GM21423 (cell line): ENCODE data around the gene SERPINB8.
"Not testable (repeated sequence)": the region's sequence is repeated elsewhere in the genome, so short reads cannot be mapped to it uniquely, and the experiment has no call there.

ENCODE experiments used
- ATAC-seq: cut with Tn5 transposase; IDR thresholded peaks from one replicate; pipeline ENCODE4 v1.9.1; 2021; ENCODE audit warnings: mild to moderate bottlenecking, moderate library complexity; ENCODE audit not compliant: unreplicated experiment

Gene SERPINB8

DNA sequence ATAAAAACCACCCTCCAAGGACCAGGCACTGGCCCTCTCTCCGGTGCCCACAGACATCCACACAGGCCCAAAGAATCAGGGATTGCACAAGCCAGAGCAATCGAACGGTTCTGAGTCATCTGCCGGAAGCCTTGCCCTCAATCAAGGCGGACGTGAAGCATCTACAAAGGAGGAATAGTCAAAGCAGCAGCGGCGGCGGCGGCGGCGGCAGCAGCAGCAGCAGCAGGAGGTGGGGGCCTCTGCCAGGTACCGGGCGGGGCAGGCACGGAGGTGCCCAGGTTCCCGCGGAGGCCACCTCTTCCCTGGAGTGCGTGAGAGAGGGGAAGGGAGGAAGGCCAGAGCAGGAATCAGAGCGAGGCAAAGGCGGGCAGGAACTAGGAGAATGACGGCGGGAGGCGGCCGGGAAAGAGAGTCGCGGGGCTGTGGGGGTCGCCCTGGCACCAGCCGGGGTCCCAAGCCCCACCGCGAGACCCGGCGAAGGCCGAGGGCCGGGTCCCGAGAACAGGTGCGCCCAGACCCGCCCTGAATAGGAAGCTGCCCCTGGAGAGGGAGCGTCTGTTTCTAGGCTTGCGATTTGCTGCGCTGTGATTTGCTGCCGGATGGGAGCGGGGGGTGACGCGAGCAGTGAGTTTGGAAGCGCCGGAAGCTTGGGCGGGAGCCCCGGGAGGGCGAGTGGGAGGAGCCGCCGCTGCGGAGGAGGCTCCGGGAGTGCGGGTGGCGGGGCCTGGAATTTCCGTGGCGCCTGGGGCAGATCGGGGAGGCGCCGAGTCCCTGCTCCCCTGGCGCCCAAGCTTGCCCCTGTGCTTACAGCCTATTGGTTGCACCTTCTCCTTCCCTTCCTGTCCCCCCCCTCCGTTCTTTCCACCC, at the start of gene SERPINB8:
Gene SERPINB8, plus strand, starts transcription at position 140 of the 867 bp plus-strand sequence. CDS start 8,228 bp downstream, outside the sequence.
- peak; percentile 90 for ATAC-seq

- ATAC-seq, result no peak
Observed at GRCh38 chr18:63922049-63922448, 47.8 kb upstream of the SERPINB8 start.

DNA sequence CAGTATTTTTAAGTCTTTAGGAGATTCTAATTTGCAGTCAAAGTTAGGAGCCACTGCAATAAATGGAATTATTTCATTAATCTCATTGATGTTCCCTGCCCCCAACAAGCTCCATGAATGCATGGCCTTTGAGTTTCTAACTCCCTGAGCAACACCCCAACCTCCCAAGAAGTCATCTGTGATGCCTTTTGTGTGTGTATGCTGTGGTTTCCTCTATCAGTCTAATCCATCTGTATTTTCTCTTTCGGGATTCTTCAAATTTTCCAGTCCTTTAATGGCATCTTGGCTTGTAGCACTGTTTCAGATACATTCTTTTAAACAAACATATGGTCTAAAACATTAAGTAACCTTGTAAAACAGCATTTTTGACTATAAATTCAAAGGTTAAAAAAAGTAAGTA, 45.3 kb upstream of the SERPINB8 start:
- no peak for ATAC-seq

DNA sequence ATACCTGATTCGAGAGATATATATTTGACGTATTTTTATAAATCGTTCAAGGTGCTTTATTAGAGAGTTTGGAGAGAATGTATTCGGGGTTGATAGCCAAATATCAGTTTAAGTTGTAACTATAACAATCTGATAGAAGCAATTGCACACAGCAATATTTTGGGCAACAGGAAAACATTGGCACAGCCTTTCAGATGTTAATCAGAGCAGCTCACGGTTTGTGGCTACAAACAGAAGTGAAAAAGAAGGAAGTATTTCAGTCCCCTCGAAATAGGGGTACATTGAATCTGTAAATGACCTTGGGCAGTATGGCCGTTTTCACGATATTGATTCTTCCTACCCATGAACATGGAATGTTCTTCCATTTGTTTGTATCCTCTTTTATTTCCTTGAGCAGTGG, 41.5 kb upstream of the SERPINB8 start:
- no peak for ATAC-seq

DNA sequence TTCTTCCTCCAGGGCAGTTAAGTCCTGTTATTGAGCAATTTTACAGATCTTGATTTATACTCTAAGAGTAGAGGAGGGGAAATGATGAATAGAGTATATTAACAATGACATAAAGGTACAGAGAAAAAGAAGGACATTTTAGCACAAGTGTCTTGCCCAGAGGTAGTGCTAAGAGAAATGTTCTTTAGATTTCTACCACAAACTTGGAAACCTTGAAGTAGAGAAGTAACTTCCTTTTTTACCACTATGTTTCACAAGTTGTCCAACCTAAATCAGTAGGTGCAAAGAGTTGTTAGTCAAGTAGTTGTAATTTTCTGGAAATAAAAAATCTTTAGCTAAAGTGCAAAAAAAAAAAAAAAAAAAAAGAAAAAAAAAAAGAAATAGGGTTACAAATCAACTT, 40.5 kb upstream of the SERPINB8 start:
- not testable (repeated sequence) for ATAC-seq

DNA sequence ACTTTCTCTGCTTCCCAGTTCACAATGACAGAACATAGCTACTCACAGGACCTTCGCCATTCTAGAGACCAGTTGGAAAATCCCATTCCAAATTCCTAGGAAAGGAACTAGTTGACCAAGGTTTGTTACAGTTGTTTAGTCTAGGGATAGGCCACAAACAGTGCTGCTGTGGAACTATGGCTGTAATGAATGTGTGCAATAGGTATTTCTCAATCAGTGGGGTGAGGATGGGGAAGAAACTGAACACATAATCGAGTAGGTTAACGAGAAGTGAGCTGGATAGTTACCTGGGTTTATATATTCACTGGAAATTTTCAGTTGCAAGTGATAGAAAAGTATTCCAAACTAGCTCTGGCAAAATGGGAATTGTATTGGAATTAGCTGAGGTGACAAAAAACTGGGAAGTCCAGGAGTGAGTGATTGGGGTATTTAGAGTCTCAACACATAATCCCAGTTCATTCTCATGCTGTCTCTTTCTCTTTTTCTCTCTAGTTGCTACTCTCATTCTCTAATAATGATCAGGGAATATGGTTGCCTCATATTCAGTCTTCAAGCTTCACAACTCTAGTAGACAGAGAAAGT, 39.0 kb upstream of the SERPINB8 start:
- no peak for ATAC-seq

DNA sequence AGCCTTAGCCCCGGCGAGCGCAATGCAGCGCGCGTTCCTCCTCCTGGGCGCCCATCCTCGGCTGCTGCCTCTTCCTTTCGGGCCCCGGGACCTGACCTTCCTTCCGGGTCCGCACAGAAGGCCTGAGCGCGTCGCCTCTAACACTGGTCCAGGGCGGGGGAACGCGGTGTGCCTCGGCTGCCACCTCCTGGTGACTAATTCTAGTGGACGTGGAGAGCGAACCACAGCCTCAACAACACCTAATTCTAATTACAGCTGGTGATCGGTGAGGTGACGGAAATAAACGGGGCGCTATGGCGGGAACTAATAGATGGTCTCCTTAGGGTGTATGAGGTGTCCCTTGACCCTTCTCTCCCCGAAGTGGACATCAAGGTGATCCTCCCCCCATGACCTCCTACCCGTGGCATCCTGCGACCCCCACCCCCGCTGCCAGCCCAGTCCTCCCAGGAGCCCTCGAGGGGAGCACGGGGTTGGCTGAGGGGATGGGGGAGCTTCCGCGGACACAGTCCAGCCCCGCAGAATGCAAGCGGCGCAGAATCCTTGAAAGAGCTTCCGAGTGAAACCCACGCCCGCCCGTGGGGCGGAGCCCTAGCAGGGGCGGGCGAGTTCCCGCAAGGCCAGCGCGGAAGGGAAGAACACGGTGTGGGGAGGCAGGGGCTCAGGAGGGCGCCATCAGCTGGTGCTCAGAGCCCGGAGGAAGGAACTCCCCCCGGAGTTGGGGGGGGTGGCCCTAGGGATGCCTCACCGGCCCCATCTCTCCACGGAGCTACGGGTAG, 33.5 kb upstream of the SERPINB8 start:
- ATAC-seq, result peak; percentile 98

GRCh38 chr18:63936932-63937393, 32.9 kb upstream of the SERPINB8 start:
- ATAC-seq, result peak; percentile 18

DNA sequence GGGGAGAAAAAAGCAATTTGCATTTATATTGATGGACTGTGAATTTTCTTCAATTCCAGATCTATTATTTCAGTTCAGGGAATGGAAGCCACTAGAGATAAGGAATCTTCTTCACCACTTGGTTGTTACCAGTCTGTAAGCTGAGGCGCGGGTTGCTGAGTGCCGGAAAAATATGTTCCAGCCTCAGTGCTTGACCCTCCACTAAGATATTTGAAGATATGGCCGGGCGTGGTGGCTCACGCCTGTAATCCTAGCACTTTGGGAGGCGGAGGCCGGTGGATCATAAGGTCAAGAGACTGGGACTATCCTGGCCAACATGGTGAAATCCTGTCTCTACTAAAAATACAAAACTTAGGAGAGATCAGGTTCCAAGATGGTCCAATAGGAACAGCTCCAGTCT, 29.9 kb upstream of the SERPINB8 start:
- no peak for ATAC-seq

DNA sequence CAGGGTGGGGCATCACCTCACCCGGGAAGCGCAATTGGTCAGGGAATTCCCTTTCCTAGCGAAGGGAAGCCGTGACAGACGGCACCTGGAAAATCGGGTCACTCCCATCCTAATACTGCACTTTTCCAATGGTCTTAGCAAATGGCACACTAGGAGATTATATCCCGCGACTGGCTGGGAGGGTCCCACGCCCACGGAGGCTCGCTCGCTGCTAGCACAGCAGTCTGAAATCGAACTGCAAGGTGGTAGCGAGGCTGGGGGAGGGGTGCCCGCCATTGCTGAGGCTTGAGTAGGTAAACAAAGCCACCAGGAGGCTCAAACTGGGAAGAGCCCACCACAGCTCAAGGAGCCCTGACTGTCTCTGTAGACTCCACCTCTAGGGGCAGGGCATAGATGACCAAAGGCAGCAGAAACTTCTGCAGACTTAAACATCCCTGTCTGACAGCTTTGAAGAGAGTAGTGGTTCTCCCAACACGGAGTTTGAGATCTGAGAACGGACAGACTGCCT, 29.3 kb upstream of the SERPINB8 start:
- not testable (repeated sequence) for ATAC-seq

GRCh38 chr18:63947051-63947790, 22.7 kb upstream of the SERPINB8 start:
- no peak for ATAC-seq

- ATAC-seq, result peak; percentile 91
Observed at GRCh38 chr18:63949068-63949737, 20.7 kb upstream of the SERPINB8 start, which contains the start of gene HMSD. TSS of gene HMSD (plus strand) at chr18:63949301. CDS start at chr18:63953456, 4,155 bp downstream.

DNA sequence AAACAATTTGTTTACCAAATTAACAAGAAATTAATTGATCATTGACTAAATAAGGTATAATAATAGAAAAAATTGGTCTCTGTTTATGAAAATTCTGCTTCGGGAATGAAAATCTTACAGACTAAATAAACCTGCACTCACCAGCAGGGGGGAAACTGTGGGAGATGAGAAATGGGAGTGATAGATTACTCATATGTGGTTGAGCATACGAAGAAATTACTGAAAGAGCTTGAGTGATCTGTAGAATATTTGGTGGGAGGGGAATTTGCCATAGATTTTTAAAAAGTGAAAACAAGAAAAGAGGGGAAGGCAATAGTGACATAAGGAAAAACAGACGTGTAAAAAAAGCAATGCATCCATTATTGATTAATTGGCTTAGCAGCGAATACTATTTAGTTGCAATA, 18.6 kb upstream of the SERPINB8 start:
- ATAC-seq, result peak; percentile 51

- ATAC-seq, result no peak
Observed at GRCh38 chr18:63953811-63954210, 16.1 kb upstream of the SERPINB8 start.

GRCh38 chr18:63956755-63957154, 13.1 kb upstream of the SERPINB8 start:
- ATAC-seq, result no peak

DNA sequence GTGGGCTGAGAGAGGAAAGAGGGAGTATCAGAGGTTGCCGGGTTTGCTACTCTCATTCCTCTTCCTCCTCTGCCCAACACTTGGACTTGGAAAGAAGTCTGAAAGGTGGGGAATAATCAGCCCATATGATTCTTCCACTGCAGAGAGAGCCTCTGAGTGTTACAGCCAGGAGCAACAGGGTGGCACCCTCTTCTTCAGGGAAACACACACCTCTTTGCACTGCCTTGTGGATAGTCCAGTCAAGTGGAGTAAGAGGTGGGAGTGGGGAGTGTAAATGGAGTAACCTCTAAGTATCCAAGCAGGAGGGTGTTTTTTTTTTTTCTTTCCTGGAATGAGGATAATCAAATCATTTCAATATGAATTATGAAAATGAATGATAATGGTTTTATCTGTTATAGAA, 9.0 kb upstream of the SERPINB8 start:
- no peak for ATAC-seq

DNA sequence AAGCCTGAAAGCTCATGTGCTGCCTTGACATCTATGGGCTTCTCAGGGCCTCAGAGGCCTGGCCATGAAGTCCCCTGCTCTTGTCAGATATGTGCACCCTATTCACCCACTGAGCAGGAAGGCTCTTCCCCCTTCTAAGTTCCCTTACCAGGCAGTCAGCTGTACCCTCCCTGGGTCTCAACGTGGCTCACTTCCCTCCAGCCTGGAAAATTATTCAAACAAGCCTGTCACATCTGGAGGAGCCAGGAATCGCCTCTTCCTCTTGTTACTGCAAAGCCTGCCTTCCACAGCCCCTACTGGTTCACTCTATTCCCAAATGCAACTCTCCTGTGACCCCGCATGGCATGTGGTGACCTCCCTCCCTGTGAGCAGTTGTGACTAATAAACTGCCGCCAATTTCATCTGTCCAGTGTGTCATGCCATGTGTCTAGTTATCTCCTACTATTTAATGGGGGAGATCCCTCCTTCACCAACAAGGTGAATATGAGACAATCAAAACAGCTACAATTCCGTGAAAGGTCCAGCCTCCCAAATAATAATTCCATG, 8.4 kb upstream of the SERPINB8 start:
- ATAC-seq, result no peak

- ATAC-seq, result no peak
Observed at GRCh38 chr18:63962137-63962536, 7.7 kb upstream of the SERPINB8 start.

- ATAC-seq, result peak; percentile 77
Observed at GRCh38 chr18:63963615-63964256, 6.1 kb upstream of the SERPINB8 start.
